GM21390 (cell line): Measurements from ENCODE around the gene APOF.
"Not testable (repeated sequence)": the region's sequence is repeated elsewhere in the genome, so short reads cannot be mapped to it uniquely, and the experiment has no call there.

ENCODE experiments used
- ATAC-seq: cut with Tn5 transposase; IDR thresholded peaks from one replicate; pipeline ENCODE4 v1.9.1; 2021; ENCODE audit not compliant: unreplicated experiment

APOF gene

DNA sequence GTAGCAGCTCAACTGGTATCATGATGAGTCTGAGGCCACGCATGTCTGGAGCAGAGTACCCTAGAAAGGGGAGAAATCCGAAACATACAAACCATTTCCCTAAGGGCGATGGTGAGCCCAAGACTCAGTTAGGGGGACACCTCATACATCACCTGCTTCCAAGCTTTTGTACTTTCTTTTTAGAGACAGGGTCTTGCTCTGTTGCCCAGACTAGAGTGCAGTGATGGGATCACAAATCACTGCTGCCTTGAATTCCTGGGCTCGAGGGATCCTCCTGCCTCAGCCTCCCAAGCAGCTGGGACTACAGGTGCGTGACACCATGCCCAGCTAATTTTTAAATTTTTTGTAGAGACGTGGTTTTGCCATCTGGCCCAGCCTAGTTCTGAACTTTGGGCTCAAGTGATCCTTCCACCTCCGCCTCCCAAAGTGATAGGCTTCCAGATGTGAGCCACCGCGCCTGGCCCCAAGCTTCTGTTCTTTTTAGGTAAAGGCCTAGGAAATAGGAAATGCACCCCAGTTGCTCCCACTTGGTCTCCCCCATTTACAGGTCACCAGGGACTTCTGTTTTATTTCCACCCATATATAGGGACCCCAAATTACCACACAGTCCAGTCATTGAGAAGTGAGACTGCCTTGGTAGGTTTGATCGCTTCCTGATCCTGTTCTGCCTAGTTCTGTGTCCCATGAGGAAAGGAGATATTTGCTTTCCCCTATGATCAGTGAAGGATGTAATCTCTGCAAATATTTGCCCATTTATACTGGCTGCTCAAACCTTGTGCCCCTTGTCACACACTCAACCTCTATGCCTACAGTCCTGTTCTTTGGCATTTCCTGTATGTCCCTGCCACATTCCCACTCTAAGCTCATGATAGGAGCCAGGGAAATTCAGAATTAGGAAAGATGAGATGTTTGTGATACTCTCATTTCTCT, at the start of gene APOF:
Gene APOF (minus strand): TSS at position 728 of the 930 bp plus-strand sequence. CDS start 112 bp downstream, at position 616.
- ATAC-seq: no peak

DNA sequence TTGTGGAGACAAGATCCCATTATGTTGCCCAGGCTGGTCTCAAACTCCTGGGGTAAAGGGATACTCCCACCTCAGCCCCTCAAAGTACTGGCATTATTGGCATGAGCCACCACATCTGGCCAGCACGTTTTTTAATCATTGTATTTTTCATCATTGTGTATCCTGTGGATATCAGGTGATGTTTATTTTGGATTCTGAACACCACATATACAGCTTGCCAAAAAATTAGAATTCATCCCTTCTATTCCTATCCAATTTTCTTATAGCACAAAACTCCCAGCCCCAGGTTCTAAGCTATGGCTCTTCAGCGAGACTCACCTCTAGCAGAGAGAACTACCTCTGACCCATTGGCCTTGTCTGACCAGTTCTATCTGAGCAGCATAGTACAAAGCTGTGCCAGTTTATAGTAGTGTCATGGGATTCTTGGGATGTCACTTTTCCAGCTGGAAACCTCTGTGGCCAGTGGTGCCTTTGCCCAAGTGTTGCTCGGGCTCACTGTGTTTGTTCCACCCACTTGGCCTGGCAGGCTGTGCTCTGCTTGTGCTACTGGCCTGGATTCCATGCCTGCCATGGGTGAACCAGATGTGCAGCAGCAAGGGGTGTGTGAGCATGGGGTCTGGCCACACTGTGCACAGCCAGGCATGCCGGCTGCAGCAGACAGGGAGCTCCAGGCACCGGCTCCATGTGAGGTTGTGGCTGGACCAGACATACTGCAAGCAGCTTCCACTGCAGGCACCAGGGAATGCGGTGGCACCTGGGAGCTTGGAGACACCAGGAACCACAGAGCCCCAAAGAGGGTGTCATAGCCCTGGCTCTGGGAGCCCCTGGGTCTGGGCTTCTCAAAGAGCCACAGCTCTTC, 49.4 kb upstream of the APOF start:
- ATAC-seq: no peak

DNA sequence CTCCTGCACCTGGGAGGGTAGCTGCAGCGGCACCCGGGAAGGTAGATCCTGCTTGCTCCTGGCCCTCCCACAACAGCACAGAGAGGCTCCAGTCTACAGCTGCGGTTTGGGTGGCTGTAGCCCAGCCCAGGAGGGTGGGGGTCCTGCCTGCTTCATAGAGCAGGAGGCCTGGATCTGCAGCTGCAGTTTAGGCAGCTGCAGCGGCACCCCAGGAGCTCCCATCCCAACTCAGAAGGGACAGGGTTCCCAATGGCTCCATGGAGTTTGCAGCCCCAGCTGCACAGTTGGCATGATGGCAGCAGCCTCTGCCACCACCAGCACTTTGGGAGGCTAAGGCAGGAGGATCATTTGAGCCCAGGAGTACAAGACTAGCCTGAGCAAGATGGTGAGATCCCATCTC, 48.1 kb upstream of the APOF start:
- no peak for ATAC-seq

DNA sequence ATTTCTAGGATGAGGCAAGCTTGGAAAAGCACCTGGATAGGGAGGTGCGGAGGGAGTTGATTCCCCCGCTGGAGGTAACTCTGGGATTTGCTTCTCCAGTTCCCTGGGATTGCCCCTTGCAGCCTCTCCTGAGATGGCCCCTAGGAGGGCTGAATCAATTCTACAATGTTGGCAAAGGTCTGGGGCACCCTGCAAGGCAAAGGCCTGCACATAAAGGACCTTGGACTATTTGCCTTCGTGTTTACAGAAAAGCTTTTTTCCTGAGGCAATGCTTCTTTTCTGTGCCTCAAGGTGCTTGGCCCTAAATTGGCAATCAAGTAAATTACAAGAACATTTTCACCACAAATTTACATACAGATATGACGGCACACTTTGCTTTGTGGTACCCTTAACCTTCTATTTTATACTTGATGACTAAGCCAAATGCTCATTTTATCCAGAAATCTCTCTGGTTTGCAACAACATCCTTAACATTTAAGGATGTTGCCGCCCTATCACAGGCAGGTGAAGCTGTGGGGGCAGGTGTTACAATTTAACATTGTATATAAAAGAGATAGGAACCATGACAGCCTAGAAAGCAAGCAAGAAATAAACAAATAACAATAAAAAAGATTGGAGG, 46.3 kb upstream of the APOF start:
- ATAC-seq: no peak

GRCh38 chr12:56404227-56404626, 41.6 kb upstream of the APOF start:
- ATAC-seq: not testable (repeated sequence)

DNA sequence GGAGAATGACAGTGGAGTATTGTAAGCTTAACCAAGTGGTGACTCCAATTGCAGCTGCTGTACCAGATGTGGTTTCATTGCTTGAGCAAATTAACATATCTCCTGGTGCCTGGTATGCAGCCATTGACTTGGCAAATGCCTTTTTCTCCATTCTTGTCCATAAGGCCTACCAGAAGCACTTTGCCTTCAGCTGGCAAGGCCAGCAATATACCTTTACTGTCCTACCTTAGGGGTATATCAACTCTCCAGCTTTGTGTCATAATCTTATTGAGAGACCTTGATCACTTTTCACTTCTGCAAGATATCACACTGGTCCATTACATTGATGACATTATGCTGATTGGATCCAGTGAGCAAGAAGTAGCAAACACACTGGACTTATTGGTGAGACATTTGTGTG, 39.0 kb upstream of the APOF start:
- ATAC-seq: not testable (repeated sequence)

GRCh38 chr12:56401125-56401524, 38.5 kb upstream of the APOF start:
- not testable (repeated sequence) for ATAC-seq

DNA sequence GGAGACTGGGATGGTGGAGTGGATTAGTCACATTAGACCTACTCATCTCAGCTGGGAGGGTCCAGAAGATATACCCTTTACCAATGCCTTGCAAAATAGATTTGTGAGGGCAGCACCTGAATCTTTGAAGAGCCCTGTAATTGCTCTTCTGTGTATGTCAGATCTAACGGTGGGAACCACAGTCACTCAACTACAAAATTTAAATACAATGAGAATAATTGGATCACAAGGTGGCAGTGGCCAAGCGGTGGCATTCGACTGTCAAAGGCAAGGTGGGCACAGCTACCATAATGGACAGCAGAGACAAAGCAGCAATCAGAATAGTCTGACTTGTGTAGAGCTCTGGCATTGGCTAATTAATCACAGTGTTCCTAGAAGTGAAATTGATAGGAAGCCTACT, 36.8 kb upstream of the APOF start:
- ATAC-seq: not testable (repeated sequence)

GRCh38 chr12:56398324-56398723, 35.7 kb upstream of the APOF start:
- no peak for ATAC-seq

DNA sequence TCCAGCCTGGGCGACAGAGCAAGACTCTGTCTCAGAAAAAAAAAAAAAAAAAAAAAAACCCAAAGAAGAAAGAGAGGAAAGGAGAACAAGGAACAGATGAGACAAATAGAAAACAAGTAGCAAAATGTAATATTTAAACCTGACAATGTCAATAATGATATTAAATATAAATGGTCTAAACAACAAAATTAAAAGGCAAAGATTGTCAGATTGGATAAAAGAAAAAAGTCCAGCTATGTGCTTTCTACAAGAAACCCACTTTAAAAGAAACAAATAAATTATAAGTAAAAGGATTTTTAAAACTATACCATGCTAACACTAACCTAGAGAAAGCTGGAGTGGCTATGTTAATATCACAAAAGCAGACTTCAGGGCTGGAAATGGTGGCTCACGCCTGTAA, 29.7 kb upstream of the APOF start:
- ATAC-seq: no peak

DNA sequence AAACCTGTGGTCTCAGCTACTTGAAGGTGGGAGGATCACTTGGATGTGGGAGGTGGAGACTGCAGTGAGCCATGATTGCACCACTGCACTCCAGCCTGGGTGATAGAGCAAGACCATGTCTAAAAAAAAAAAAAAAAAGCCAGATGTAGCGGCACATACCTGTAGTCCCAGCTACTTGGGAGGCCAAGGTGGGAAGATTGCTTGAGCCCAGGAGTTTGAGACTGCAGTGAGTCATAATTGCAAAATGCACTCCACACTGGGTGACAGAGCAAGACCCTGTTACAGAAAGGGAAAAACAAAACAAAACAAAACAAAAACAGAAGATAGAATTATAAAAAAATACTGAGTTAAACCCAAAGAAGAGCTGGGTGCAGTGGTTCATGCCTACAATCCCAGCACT, 29.1 kb upstream of the APOF start:
- no peak for ATAC-seq

DNA sequence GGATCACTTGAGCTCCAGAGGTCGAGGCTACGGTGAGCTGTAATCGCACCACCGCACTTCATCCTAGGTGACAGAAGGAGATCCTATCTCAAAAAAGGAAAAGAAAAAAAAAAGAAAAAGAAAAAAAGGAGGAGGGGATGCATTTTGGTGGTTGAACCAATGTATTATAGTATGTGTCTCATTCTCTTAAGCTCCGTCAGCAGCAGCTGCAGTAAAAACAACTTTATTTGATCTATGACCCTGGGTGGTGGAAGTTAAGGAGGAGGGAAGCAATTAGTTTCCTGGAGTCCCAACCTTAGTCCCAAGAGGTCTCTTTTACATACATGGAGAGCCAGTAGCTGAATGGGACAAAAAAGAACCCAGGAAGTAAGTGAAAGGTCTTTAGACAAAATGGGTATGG, 26.8 kb upstream of the APOF start:
- ATAC-seq: no peak

GRCh38 chr12:56387152-56387736, 24.6 kb upstream of the APOF start:
- no peak for ATAC-seq

DNA sequence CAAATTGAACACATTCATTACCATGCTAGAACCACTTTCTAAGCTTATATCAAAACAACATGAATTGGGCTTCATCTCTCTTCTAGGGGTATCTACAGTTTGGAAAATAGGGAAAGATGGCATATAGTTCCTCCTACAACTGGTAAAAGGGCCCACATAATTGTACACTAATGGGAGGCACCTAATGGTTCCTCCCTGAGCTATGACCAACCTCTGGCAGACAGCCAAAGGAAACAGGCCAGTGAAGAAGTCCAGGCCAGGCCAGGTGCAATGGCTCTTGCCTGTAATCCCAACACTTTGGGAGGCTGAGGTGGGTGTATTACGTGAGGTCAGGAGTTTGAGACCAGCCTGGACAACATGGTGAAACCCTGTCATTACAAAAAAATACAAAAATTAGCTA, 23.2 kb upstream of the APOF start:
- no peak for ATAC-seq

DNA sequence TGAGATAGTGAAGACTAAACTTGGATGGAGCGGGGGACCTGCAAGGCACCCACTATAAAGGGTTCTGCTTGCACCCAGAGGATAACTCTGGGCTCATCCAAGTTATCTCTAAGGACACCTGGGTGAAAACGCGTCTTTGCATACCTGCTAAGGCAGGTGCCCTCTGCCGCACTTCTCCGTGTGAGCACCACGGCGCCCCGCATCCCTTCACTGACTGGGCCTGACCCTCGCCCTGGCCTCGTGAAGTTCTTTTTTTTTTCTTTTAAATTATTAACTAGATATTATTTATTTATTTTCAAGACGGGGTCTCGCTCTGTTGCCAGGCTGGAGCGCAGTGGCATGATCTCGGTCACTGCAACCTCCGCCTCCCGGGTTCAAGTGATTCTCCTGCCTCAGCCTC, 20.0 kb upstream of the APOF start:
- ATAC-seq: no peak

- no peak for ATAC-seq
Measured at GRCh38 chr12:56377989-56378316, 15.3 kb upstream of the APOF start.

DNA sequence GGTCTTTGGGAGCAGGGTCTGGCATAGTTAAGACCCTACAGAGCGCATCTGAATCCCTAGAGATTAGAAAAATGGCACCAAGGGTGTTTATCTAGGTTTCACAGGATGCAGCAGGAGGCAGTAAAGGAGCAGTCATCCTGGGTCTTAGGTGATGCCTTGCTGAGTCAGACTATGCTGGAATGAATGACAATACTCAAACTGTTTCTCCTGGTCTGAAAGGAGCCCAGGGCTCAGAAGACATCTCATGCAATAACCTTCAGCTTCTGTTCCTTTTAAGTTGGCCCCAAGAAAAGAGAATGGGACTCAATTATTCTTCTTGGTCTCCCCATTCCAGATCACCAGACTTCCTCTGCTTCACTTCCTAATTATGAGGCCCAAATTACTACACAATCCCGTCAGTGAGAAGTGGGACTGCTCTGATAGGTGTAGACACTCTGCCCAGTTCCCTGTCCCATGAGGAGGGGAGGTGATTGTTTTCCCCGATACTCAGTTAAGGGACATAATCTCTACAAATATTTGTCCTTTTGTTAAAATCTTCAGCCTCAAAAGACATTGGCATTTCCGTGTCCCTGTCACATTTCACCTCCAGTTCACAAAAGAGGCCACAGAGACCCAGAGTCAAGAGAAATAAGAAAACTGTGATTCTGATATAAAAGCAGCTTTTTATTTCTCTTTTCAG, 14.8 kb upstream of the APOF start:
- no peak for ATAC-seq

DNA sequence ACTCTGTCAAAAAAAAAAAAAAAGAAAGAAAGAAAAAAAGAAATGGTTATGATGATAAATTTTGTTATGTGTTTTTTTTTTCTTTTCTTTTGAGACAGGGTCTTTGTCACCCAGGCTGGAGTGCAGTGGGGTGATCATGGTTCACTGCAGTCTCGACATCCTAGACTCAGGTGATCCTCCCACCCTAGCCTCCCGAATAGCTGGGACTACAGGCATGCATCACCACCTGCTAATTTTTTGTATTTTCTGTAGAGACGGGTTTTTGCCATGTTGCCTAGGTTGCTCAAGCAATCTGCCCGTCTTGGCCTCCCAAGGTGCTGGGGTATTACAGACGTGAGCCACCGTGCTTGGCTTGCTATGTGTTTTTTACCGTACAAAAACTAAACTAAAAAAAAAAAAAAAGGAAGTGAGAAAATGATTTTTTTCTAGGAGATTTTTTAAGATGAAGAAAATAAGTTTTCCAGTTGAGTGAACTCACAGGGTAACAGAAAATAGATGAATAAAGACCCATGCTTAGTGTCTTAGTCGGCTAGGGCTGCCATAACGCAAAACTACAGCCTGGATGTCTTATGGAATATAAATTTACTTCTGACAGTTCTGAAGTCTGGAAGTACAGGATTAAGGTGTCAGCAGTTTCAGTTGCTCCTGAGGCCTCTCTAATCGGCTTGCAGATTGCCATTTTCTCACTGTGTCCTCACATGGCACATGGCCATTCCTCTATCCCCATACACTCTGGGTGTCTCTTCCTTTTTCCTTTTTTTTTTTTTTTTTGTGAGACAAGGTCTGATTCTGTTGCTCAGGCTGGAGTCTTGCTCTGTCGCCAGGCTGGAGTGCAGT, 13.2 kb upstream of the APOF start:
- peak; percentile 74 for ATAC-seq

- ATAC-seq: no peak
Measured at GRCh38 chr12:56374726-56375597, 12.3 kb upstream of the APOF start.
